Measurements from ENCODE around the gene CRISP2. TPM values are rescaled to one million over a fixed set of nuclear protein-coding genes. Genes with fewer than 3 reads are reported as not detected.
A peak's percentile ranks its signal among the peaks of the same experiment; 100 is the strongest.

Gene CRISP2
- total and polyA plus RNA-seq, 9 of the 15 experiments (the other 6 are each of a cell fraction or from before 2014, with no cell fraction given): not detected

DNA sequence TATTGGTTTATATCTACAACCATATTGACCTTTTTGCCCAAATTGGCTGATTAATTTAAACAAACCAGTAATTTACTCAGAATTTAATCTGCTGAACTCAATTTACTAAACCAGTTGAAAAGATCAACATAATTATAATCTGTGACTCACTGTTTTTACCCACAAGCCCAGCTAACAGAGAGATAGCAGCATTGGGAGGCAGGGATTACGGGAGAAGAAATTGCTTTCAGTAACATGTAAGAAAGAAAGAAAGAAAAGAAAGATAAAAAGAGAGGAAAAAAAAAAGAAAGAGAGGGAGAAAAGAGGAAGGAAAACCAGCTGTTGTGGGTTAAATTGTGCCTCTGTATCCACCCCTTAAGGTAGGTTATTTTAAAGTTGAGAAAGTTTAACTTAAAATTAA, 63.4 kb downstream of the CRISP2 start (continued):
- TF ChIP-seq, protein P1, sequence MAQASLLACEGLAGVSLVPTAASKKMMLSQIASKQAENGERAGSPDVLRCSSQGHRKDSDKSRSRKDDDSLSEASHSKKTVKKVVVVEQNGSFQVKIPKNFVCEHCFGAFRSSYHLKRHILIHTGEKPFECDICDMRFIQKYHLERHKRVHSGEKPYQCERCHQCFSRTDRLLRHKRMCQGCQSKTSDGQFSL (CRISPR knock-in tag; IDR thresholded peaks at IDR 0.05): no peak
- TF ChIP-seq, protein P1 (tag; IDR thresholded peaks at IDR 0.05): no peak
- TF ChIP-seq, protein P2, sequence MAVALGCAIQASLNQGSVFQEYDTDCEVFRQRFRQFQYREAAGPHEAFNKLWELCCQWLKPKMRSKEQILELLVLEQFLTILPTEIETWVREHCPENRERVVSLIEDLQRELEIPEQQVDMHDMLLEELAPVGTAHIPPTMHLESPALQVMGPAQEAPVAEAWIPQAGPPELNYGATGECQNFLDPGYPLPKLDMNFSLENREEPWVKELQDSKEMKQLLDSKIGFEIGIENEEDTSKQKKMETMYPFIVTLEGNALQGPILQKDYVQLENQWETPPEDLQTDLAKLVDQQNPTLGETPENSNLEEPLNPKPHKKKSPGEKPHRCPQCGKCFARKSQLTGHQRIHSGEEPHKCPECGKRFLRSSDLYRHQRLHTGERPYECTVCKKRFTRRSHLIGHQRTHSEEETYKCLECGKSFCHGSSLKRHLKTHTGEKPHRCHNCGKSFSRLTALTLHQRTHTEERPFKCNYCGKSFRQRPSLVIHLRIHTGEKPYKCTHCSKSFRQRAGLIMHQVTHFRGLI (CRISPR knock-in tag; IDR thresholded peaks at IDR 0.05): no peak

DNA sequence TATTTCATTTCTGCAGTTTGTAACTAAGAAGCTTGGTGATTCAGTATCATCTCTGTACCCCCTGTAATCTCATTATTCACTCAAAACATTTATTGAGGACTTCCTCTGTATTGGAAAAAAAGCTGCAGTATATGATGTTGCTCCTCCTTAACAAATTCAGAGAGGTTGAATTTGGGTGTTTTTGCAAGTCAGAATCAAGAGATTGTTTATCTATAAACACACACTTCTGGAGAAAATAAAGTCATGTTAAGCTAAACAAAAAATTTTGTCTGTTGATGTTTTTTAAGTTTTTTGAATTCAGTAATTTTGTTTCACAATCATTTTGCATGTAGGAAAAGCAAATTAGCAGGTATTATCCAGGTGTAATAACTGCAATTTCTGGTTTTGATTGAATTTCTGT, 65.3 kb downstream of the CRISP2 start:
- ATAC-seq: no peak
- TF ChIP-seq, protein P3, sequence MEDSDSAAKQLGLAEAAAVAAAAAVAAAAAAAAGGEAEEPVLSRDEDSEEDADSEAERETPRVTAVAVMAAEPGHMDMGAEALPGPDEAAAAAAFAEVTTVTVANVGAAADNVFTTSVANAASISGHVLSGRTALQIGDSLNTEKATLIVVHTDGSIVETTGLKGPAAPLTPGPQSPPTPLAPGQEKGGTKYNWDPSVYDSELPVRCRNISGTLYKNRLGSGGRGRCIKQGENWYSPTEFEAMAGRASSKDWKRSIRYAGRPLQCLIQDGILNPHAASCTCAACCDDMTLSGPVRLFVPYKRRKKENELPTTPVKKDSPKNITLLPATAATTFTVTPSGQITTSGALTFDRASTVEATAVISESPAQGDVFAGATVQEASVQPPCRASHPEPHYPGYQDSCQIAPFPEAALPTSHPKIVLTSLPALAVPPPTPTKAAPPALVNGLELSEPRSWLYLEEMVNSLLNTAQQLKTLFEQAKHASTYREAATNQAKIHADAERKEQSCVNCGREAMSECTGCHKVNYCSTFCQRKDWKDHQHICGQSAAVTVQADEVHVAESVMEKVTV (CRISPR knock-in tag; IDR thresholded peaks at IDR 0.05): peak; percentile 22; the same call in 1 of the 2 replicates
- TF ChIP-seq, protein P4, sequence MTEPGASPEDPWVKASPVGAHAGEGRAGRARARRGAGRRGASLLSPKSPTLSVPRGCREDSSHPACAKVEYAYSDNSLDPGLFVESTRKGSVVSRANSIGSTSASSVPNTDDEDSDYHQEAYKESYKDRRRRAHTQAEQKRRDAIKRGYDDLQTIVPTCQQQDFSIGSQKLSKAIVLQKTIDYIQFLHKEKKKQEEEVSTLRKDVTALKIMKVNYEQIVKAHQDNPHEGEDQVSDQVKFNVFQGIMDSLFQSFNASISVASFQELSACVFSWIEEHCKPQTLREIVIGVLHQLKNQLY (CRISPR knock-in tag; conservative IDR thresholded peaks at IDR 0.05): 0 out of 4 replicates have a peak, but pooled peaks of 1 of the 2 experiments have one; percentile 15
- TF ChIP-seq, protein P5, sequence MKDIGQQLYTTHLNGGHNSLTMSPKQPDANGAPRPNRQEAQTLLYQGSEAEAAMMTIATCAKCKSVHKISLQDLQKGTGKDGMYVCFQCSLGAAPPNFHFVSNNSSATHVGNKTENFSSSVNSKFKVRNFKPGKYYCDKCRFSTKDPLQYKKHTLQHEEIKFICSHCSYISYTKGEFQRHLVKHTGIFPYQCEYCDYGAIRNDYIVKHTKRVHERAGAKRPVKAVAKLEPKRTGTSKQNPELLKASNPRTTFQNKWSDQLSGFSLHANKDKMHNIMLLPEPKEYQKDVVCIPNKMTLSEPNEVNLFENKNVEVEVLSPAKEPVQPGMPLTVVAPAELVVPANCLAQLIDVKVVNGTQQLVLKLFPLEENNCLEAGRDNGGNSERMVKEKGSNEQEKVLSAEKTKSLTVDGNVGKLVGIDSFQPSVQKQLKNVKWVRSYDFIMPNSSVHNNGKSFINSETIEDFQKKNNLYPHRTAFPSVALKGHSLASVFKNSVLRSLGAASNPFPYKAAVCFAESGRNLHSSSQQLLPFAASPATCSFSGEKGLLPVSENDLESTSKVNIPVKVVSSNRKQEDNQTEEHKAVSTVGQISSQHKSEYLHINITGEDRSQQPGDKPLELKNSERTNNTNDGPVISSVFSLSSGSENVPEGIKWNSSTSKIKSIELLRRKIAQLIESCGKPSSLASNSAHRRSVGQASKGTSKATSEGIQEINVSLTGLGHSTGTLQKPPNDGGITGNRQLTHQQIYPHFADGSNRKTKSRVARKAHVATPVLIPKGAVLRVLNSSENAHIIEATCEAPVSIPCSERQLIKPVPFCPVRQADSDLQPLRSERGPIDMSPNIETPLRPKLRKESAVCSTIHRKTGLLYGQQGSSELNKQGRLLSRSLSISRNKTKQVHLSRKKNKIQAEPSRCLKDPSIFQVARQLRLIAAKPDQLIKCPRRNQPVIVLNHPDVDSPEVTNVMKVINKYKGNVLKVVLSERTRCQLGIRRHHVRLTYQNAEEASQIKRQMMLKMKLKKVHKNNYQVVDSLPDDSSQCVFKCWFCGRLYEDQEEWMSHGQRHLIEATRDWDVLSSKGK (CRISPR knock-in tag; IDR thresholded peaks at IDR 0.05): 0 out of 2 replicates have a peak, but pooled peaks have one; percentile 17
- TF ChIP-seq CREM (IDR thresholded peaks at IDR 0.05; ENCODE audit: low read depth) (no peak), ZNF316 (IDR thresholded peaks at IDR 0.05) (0 out of 2 replicates have a peak, but pooled peaks have one; percentile 15), DPF2 (IDR thresholded peaks at IDR 0.05) (0 out of 2 replicates have a peak, but pooled peaks have one; percentile 11), CEBPB (tag; IDR thresholded peaks at IDR 0.05) (peak; percentile 46; the same call in 1 of the 2 replicates), ZNF23 (CRISPR knock-in tag; IDR thresholded peaks at IDR 0.05) (no peak), ZNF76 (CRISPR knock-in tag; IDR thresholded peaks at IDR 0.05; ENCODE audit: borderline replicate concordance) (0 out of 2 replicates have a peak, but pooled peaks have one; percentile 50)

More for the DNA sequence above, 65.3 kb downstream of the CRISP2 start:
- FAIRE-seq (no peak), DNase-seq (ENCODE audit: extremely low read depth in 1 of 4, low spot score in 3 of 4) (no peak)
- in situ Hi-C loops (cut with MboI) (no loop called here), intact Hi-C loops (cut with micrococcal nuclease) (loop anchor here (5.0 kb wide), 1 partner anchor 134 kb away; no protein-coding TSS in a partner anchor)
- Histone ChIP-seq H3K4me3 (no peak overlapping the region), H3K9me1 (ENCODE audit: control insufficient read depth, insufficient read depth, low read length) (no peaks in the 10 kb centered on the region), H3K79me2 (ENCODE audit: control insufficient read depth, insufficient read depth, low read length) (no peaks in the 10 kb centered on the region), H3K27ac (ENCODE audit: extremely low read depth, low read depth, low read length) (peak overlapping the region; percentile 79), H3K9me3 (replicated peaks; ENCODE audit: control insufficient read depth, insufficient read depth, low read depth, low read length) (peaks cover 8% of the 10 kb centered on the region; the same call in 1 of the 2 replicates), H4K20me1 (replicated peaks; ENCODE audit: control insufficient read depth, insufficient read depth, low read length) (no peaks in the 10 kb centered on the region), H3K9ac (ENCODE audit: insufficient read depth in 1 of 2, low read depth in 2 of 2, low read length in 2 of 2) (peak overlapping the region in 1 of 2 experiments; percentile 62; a peak in 2 of 4 replicates), H3K4me2 (ENCODE audit: insufficient read depth, low read length) (peak overlapping the region; percentile 16; the same call in 1 of the 2 replicates), H2AFZ (ENCODE audit: low read depth, low read length) (peak overlapping the region; percentile 81), H3K27me3 (ENCODE audit: control insufficient read depth in 2 of 2, insufficient read depth in 2 of 2, low read length in 2 of 2) (no peaks in the 10 kb centered on the region), H3K36me3 (ENCODE audit: control insufficient read depth, insufficient read depth, low read length) (peaks cover 2% of the 10 kb centered on the region; the same call in 1 of the 3 replicates), H3K4me1 (replicated peaks in 1 of 2; ENCODE audit: control insufficient read depth in 2 of 2, insufficient read depth in 2 of 2, low read length in 2 of 2) (peaks cover 3 to 29% of the 10 kb centered on the region in 2 experiments; a peak in 3 of 5 replicates)
- CTCF ChIA-PET (ENCODE audit: low intra/inter-chr PET ratio): no interaction called here
- BruUV-seq (replicated peaks): no TSS peak
- POLR2A ChIA-PET: interaction anchor here (0.6 to 3.1 kb wide), 4 partner anchors 9 to 23 kb away, joined by 3 to 29 read pairs (median 4); partner anchors contain the start of gene RHAG
